ENCODE data around the gene NETO1. TPM values are rescaled to one million over a fixed set of nuclear protein-coding genes. Genes with fewer than 3 reads are reported as not detected.

Gene NETO1
- total and polyA plus RNA-seq, 7 donors, result 0.06 to 0.09 TPM; not detected in 5

GRCh38 chr18:72772916-72773315 is 94.9 kb downstream of the NETO1 start:
- no peak for TF ChIP-seq CTCF (IDR thresholded peaks at IDR 0.05)
- intact Hi-C loops (cut with DNase I), result no loop called here
- Histone ChIP-seq H3K4me1 (no peaks in the 10 kb centered on the region), H3K36me3 (ENCODE audit: insufficient read depth in 1 of 2, low read depth in 1 of 2) (no peaks in the 10 kb centered on the region), H3K27me3 (ENCODE audit: insufficient read depth in 3 of 3, low read length in 2 of 3) (no peaks in the 10 kb centered on the region), H3K27ac (no peak overlapping the region), H3K9me3 (no peaks in the 10 kb centered on the region), H3K4me3 (no peak overlapping the region)
- ATAC-seq, result no peak
- no peak for DNase-seq

- no peak overlapping the region for H3K4me3 ChIP-seq
- H3K4me1 ChIP-seq, result no peaks in the 10 kb centered on the region
- no peak overlapping the region for H3K27ac ChIP-seq
- ATAC-seq (no peak), DNase-seq (no peak)
- no peak for TF ChIP-seq CTCF (IDR thresholded peaks at IDR 0.05)
- intact Hi-C loops (cut with DNase I), result loop anchor here in 1 of 2 donors (10.0 kb wide), 1 partner anchor 1076 kb away; no protein-coding TSS in a partner anchor
- H3K36me3 ChIP-seq (ENCODE audit: insufficient read depth in 1 of 2, low read depth in 1 of 2), result no peaks in the 10 kb centered on the region
- WGBS, 3 donors, result 58 to 63% (median 59%) methylated on average over 8 of the region's 8 CpGs
- H3K27me3 ChIP-seq (ENCODE audit: insufficient read depth in 3 of 3, low read length in 2 of 3), result no peaks in the 10 kb centered on the region
- no peaks in the 10 kb centered on the region for H3K9me3 ChIP-seq
Observed at GRCh38 chr18:72768681-72769229, 99.0 kb downstream of the NETO1 start.

- Histone ChIP-seq H3K9me3 (no peaks in the 10 kb centered on the region), H3K4me1 (no peaks in the 10 kb centered on the region), H3K27me3 (ENCODE audit: insufficient read depth in 3 of 3, low read length in 2 of 3) (no peaks in the 10 kb centered on the region), H3K36me3 (ENCODE audit: insufficient read depth in 1 of 2, low read depth in 1 of 2) (no peaks in the 10 kb centered on the region), H3K27ac (no peak overlapping the region), H3K4me3 (no peak overlapping the region)
- 16 to 18% (median 16%) methylated on average over 5 of the region's 5 CpGs for WGBS, 3 donors
- intact Hi-C loops (cut with DNase I), result loop anchor here (5.0 to 10.0 kb wide), 2 partner anchors 1080 to 1082 kb away; no protein-coding TSS in a partner anchor
- no peak for DNase-seq
- ATAC-seq, result no peak
- peak; percentile 58 for TF ChIP-seq CTCF (IDR thresholded peaks at IDR 0.05)
Observed at GRCh38 chr18:72762515-72763122, 105.2 kb downstream of the NETO1 start.

- Histone ChIP-seq H3K9me3 (no peaks in the 10 kb centered on the region), H3K4me1 (no peaks in the 10 kb centered on the region), H3K27ac (no peak overlapping the region), H3K36me3 (ENCODE audit: insufficient read depth in 1 of 2, low read depth in 1 of 2) (no peaks in the 10 kb centered on the region), H3K27me3 (ENCODE audit: insufficient read depth in 3 of 3, low read length in 2 of 3) (no peaks in the 10 kb centered on the region), H3K4me3 (no peak overlapping the region)
- no peak for DNase-seq
- intact Hi-C loops (cut with DNase I), result no loop called here
- WGBS, 3 donors, result 41 to 44% (median 44%) methylated on average over 4 of the region's 4 CpGs
- TF ChIP-seq CTCF (IDR thresholded peaks at IDR 0.05), result no peak
- no peak for ATAC-seq
Observed at GRCh38 chr18:72752220-72752619, 115.6 kb downstream of the NETO1 start.

GRCh38 chr18:72742002-72742401 is 125.8 kb downstream of the NETO1 start:
- ATAC-seq (no peak), DNase-seq (no peak)
- WGBS, 3 donors, result 18 to 30% (median 21%) methylated on average over 1 of the region's 1 CpG
- Histone ChIP-seq H3K36me3 (ENCODE audit: insufficient read depth in 1 of 2, low read depth in 1 of 2) (no peaks in the 10 kb centered on the region), H3K9me3 (no peaks in the 10 kb centered on the region), H3K4me1 (no peaks in the 10 kb centered on the region), H3K27ac (no peak overlapping the region), H3K27me3 (ENCODE audit: insufficient read depth in 3 of 3, low read length in 2 of 3) (no peaks in the 10 kb centered on the region), H3K4me3 (no peak overlapping the region)
- no peak for TF ChIP-seq CTCF (IDR thresholded peaks at IDR 0.05)
- intact Hi-C loops (cut with DNase I), result no loop called here

All from psoas muscle (tissue), 8 donors.